22Rv1 (cell line): ENCODE data around the gene HDGFL3.

Source experiments
- ZFX ChIP-seq: fragments of 450-650 bp; IDR thresholded peaks from 2 replicates; pipeline ENCODE4 v1.6.1; 2017; ENCODE audit warnings: antibody characterized with exemption, borderline replicate concordance
- TF ChIP-seq, protein P1 (sequence below): fragments of 450-650 bp; IDR thresholded peaks from 2 replicates; pipeline ENCODE4 v1.5.1; 2017; ENCODE audit warnings: mild to moderate bottlenecking

DNA sequence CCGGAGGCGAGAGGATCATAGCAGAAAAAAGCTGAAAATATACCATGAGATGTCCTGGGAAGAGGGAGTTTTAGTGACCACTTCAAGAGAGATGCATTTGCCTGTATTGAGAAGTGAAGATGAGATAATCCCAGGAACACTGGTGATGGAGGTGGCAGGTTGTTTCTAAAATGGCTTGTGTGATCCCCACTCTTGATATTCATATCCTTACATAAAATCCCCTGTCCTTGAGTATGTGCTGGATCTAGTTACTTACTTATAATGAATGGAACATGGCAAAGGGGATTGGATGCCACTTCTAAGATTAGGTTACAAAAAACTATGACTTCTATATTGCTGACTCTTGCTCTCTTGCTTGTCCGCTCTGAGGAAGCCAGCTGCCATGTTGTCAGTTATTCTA, 22.1 kb downstream of the HDGFL3 start:
- TF ChIP-seq, protein P1, sequence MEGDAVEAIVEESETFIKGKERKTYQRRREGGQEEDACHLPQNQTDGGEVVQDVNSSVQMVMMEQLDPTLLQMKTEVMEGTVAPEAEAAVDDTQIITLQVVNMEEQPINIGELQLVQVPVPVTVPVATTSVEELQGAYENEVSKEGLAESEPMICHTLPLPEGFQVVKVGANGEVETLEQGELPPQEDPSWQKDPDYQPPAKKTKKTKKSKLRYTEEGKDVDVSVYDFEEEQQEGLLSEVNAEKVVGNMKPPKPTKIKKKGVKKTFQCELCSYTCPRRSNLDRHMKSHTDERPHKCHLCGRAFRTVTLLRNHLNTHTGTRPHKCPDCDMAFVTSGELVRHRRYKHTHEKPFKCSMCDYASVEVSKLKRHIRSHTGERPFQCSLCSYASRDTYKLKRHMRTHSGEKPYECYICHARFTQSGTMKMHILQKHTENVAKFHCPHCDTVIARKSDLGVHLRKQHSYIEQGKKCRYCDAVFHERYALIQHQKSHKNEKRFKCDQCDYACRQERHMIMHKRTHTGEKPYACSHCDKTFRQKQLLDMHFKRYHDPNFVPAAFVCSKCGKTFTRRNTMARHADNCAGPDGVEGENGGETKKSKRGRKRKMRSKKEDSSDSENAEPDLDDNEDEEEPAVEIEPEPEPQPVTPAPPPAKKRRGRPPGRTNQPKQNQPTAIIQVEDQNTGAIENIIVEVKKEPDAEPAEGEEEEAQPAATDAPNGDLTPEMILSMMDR, result no peak
- TF ChIP-seq ZFX, result no peak
